A673 (cell line): Measurements from ENCODE around the gene OLFML1. TPM values are rescaled to one million over a fixed set of nuclear protein-coding genes. Genes with fewer than 3 reads are reported as not detected.

ENCODE experiments used
- BruUV-seq: library from RNA; stranded (reverse); fragments of 400-500 nt; replicated peaks from 2 replicates; lab custom pipeline; 2021; lab: Mats Ljungman, UMichigan
- CTCF ChIA-PET: fragments of 300-600 bp; sonication (Branson Sonifier 250); formaldehyde crosslinking; loops from one replicate; lab custom pipeline; 2022; ENCODE audit warnings: antibody characterized with exemption; lab: Charles Lee
- POLR2A ChIA-PET: fragments of 300-600 bp; sonication (Branson Sonifier 250); formaldehyde crosslinking; loops from one replicate; lab custom pipeline; 2022; ENCODE audit warnings: antibody characterized with exemption; ENCODE audit not compliant: low non-redundant PET; lab: Charles Lee
- DNase-seq: peaks from one replicate; pipeline ENCODE4 v3.0.0-alpha.2; 2015; ENCODE audit warnings: low spot score
- H3K27ac ChIP-seq: fragments of 200-600 bp; sonication (generic); 2 replicates; pipeline ENCODE4 v1.5.1; 2016; ENCODE audit warnings: mixed run types, low read depth, mild to moderate bottlenecking, mixed read lengths, antibody characterized with exemption, low read length; ENCODE audit not compliant: poor library complexity, severe bottlenecking
- H3K27me3 ChIP-seq: fragments of 200-600 bp; sonication (generic); replicated peaks from 2 replicates; pipeline ENCODE4 v1.6.1; 2017; ENCODE audit warnings: mixed run types, low read depth, mild to moderate bottlenecking, mixed read lengths, antibody characterized with exemption, low read length; ENCODE audit not compliant: insufficient read depth, poor library complexity
- H3K36me3 ChIP-seq: fragments of 200-600 bp; sonication (generic); 2 replicates; pipeline ENCODE4 v1.6.1; 2016; ENCODE audit warnings: mixed run types, mild to moderate bottlenecking, mixed read lengths, antibody characterized with exemption, low read length; ENCODE audit not compliant: insufficient read depth, poor library complexity, severe bottlenecking
- H3K4me1 ChIP-seq: fragments of 200-600 bp; sonication (generic); 2 replicates; pipeline ENCODE4 v1.6.1; 2017; ENCODE audit warnings: mixed run types, mild to moderate bottlenecking, mixed read lengths, antibody characterized with exemption, low read length; ENCODE audit not compliant: insufficient read depth, poor library complexity, severe bottlenecking
- H3K4me3 ChIP-seq: fragments of 200-600 bp; sonication (generic); 2 replicates; pipeline ENCODE4 v1.5.1; 2016; ENCODE audit warnings: low read depth, mixed run types, mild to moderate bottlenecking, mixed read lengths, low read length; ENCODE audit not compliant: poor library complexity, severe bottlenecking
- H3K9me3 ChIP-seq: fragments of 200-600 bp; sonication (generic); 2 replicates; pipeline ENCODE4 v1.6.1; 2016; ENCODE audit warnings: mixed run types, low read depth, mild to moderate bottlenecking, mixed read lengths, antibody characterized with exemption, low read length; ENCODE audit not compliant: poor library complexity, severe bottlenecking
- EZH2 ChIP-seq: fragments of 200-600 bp; sonication (generic); IDR thresholded peaks from 2 replicates; pipeline ENCODE4 v1.6.1; 2017; ENCODE audit warnings: borderline replicate concordance, low read depth, mild to moderate bottlenecking, mixed read lengths, antibody characterized with exemption, low read length; ENCODE audit not compliant: poor library complexity, severe bottlenecking
- intact Hi-C: fragments of 100-400 bp; cut with micrococcal nuclease; formaldehyde crosslinking; loops from one replicate; pipeline ENCODE4 v1.10.0; 2022; ENCODE audit not compliant: unreplicated experiment
- total RNA-seq: library from RNA; stranded (reverse); gene quantifications from 2 replicates; pipeline ENCODE4 v1.2.3, GENCODE V29; 2021
- TF ChIP-seq, protein P1 (sequence below): fragments of 300-800, 200-600 bp; sonication (generic); conservative IDR thresholded peaks from 2 replicates; pipeline ENCODE4 v1.5.1; 2017; ENCODE audit warnings: low read depth, mild to moderate bottlenecking, antibody characterized with exemption, low read length, moderate library complexity, mixed read lengths

Gene OLFML1
- total RNA-seq, 1 experiment from 2014 or later = not detected

GRCh38 chr11:7525424-7525823, 40.1 kb downstream of the OLFML1 start:
- TF ChIP-seq, protein P1, sequence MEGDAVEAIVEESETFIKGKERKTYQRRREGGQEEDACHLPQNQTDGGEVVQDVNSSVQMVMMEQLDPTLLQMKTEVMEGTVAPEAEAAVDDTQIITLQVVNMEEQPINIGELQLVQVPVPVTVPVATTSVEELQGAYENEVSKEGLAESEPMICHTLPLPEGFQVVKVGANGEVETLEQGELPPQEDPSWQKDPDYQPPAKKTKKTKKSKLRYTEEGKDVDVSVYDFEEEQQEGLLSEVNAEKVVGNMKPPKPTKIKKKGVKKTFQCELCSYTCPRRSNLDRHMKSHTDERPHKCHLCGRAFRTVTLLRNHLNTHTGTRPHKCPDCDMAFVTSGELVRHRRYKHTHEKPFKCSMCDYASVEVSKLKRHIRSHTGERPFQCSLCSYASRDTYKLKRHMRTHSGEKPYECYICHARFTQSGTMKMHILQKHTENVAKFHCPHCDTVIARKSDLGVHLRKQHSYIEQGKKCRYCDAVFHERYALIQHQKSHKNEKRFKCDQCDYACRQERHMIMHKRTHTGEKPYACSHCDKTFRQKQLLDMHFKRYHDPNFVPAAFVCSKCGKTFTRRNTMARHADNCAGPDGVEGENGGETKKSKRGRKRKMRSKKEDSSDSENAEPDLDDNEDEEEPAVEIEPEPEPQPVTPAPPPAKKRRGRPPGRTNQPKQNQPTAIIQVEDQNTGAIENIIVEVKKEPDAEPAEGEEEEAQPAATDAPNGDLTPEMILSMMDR = no peak
- TF ChIP-seq EZH2 = no peak
- no TSS peak for BruUV-seq
- H3K9me3 ChIP-seq = no peaks in the 10 kb centered on the region
- no peak for DNase-seq
- intact Hi-C loops = no loop called here
- no peaks in the 10 kb centered on the region for H3K4me1 ChIP-seq
- ChIA-PET CTCF (no interaction called here), POLR2A (no interaction called here)
- no peaks in the 10 kb centered on the region for H3K27me3 ChIP-seq
- no peak overlapping the region for H3K4me3 ChIP-seq
- no peaks in the 10 kb centered on the region for H3K36me3 ChIP-seq
- H3K27ac ChIP-seq = no peak overlapping the region

GRCh38 chr11:7527029-7527428, 41.7 kb downstream of the OLFML1 start:
- no peaks in the 10 kb centered on the region for H3K9me3 ChIP-seq
- DNase-seq = no peak
- H3K27me3 ChIP-seq = no peaks in the 10 kb centered on the region
- intact Hi-C loops = no loop called here
- H3K4me1 ChIP-seq = no peaks in the 10 kb centered on the region
- no peak overlapping the region for H3K4me3 ChIP-seq
- no TSS peak for BruUV-seq
- ChIA-PET CTCF (no interaction called here), POLR2A (no interaction called here)
- H3K27ac ChIP-seq = no peak overlapping the region
- no peaks in the 10 kb centered on the region for H3K36me3 ChIP-seq
- TF ChIP-seq, protein P1 = no peak

DNA sequence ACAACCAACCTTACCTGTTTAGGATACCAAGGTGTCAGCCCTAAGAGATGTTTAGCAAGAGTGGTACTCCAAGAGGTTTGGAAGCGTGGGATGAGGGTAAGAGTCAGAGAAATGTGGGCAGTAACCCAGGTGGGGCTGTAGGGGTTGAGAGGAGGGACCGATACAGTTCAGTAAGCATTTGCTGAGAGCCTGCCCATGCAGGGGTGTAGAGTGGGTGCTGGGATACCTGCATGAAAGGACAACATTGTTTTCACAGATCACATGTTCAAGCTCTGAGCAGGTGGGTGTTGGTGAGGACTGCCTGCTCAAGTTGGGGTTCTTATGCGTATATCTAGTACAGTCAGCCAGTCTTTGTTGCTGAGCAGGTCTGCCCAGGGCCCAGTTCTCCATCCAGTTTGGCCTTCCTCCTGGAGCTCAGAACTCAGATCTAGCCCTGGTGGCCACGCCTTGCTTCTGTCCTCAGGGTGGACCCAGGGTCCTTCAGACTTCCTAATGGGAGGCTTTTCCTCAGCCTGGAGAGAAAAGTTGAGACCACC, 43.3 kb downstream of the OLFML1 start:
- ChIA-PET POLR2A (no interaction called here), CTCF (no interaction called here)
- H3K36me3 ChIP-seq = no peaks in the 10 kb centered on the region
- no peak for DNase-seq
- no peaks in the 10 kb centered on the region for H3K9me3 ChIP-seq
- intact Hi-C loops = no loop called here
- no peak for TF ChIP-seq EZH2
- TF ChIP-seq, protein P1 = no peak
- no TSS peak for BruUV-seq
- no peak overlapping the region for H3K4me3 ChIP-seq
- H3K27me3 ChIP-seq = no peaks in the 10 kb centered on the region
- H3K4me1 ChIP-seq = no peaks in the 10 kb centered on the region
- H3K27ac ChIP-seq = no peak overlapping the region
